HG02610 (cell line): ENCODE results near the gene GLI3.

Source experiments
- ATAC-seq: cut with Tn5 transposase; IDR thresholded peaks from one replicate; pipeline ENCODE4 v1.9.1; 2021; ENCODE audit warnings: mild to moderate bottlenecking, moderate library complexity; ENCODE audit not compliant: unreplicated experiment

The GLI3 gene

DNA sequence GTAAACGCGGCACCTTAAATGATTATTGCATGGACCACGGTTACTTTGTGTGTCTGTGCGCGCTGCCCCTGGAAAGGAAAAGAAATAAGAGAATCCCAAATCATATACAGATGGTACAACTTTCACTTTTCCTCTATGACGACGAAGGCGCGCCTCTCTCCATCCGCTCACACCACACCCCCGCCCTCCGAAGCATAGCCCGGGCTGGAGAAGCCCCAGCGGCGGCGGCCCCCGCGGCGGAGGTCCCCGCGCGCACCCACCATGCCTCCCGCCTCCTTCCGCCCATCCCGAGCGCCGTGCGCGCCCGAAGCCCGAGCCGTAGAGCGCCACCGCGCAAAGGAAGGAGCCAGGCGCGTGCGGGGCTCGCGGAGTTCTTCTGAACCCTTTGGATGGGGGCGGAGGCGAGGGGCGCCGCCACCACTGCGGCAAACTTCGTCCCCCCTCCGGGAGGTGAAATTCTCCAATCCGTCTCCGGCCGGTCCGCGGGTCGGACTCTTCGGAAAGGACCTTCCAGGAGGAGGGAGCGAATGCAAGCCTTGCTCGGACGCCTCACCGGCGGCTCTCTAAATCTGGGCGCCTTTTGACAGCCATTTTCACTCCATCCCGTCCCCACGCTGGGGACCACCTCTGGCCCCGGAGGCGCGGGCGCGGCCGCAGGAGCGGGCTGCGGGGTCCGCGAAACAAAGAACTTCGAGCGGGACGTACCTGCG is 588 bp downstream of the GLI3 start:
- peak; percentile 26 for ATAC-seq

DNA sequence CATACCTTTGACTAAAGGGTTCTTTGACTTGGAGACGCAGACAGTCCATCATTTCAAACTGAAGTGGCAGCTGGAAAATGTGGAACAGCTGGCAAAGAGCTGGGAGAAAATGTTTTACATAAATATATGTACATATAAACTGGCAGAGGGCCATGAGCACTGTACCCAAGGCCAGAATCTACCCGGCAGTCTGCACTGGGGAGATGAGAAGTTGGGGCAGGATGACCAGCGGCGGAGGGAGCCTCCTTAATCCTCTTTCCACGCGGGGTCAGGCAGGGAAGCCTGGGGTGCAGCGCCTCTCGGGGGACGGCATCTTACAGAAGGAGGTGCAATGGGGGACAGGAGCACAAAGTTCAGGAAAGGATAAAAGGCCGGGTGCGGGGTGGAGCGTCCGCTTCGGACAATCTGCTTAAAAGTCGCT is 1.3 kb downstream of the GLI3 start:
- ATAC-seq: no peak

- ATAC-seq: no peak
These were observed 2.3 kb downstream of the GLI3 start for GRCh38 chr7:42234736-42235135.

DNA sequence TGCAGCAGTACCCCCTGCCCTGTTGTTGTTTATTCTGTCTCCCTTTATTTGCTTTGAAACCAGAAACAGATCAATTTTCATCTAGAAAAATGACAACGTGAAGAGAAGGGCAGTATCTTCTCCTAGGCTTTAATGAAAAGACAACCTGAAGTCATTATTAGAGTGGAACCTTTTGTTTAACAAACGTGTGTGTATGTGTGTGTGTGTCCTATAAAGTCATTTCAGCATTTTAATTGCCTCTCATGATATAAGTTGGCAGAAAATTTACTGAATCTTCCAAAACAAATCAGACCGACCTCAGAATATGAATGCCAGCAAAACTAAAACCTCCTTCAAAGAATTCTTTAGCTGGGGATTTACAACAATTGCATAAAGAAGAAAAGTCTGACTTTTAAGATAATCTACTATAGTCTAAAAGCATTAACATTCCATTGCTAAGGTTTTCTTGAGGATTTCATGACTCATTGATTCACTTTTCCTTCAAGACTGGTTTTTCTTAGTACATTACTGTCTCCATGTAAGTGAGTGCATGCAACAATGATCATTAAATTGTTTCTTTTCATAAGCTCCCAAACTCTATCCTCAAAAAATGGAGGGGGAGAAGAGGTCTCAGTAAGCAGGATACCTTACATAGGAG is 3.2 kb downstream of the GLI3 start:
- no peak for ATAC-seq

- ATAC-seq: no peak
These were observed 3.8 kb downstream of the GLI3 start for GRCh38 chr7:42233171-42233570.

DNA sequence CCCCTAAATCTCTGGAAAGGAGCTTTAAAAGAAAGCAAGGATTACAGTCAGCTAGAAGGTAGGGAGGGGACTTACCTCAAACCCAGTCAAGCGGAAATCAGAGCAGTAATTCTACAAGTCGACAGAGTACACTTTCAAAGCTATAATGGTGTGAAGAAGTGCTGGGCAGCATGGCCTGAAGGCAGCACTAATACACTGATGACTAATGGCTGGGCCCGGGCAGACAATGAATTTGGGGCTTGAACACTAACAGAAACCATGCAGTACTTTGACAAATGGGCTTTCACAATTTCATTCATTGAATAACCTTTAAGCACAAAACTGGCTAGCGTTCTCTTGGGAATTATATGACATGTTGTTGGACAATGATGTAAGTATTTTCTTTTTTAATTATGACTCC is 4.7 kb downstream of the GLI3 start:
- no peak for ATAC-seq

DNA sequence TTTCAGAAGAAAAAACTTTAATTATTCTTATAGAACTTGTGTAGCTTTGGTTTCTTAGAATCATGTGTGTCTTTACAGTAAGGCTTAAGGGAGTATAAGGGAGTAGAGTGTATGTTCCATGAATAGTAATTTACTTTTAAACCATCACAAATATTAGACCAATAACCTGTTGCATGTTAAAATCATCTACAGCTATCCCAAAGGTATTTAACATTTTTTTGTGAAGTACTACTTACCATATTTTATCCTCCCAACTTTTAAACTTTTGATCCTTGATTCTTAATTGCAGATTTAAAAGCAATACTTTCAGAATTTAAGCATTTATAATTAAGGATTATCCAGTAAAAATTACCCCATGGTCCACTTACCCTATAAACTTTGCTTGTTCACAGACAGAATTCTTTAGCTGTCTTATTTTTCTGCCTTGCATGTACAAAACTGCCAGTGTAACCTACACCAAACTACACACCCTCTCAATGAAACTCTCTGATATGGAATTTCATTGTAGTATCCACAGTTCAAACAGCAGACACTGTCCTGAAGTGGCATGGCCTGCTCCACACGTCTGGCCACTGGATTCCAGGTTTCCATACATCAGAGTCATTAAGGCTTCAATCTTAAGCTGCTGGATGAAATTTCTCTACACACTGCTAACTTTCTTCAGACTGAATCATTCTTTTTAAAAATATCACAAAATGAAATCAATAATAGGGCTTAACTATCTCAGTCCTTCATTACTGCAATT is 5.8 kb downstream of the GLI3 start:
- ATAC-seq: no peak

DNA sequence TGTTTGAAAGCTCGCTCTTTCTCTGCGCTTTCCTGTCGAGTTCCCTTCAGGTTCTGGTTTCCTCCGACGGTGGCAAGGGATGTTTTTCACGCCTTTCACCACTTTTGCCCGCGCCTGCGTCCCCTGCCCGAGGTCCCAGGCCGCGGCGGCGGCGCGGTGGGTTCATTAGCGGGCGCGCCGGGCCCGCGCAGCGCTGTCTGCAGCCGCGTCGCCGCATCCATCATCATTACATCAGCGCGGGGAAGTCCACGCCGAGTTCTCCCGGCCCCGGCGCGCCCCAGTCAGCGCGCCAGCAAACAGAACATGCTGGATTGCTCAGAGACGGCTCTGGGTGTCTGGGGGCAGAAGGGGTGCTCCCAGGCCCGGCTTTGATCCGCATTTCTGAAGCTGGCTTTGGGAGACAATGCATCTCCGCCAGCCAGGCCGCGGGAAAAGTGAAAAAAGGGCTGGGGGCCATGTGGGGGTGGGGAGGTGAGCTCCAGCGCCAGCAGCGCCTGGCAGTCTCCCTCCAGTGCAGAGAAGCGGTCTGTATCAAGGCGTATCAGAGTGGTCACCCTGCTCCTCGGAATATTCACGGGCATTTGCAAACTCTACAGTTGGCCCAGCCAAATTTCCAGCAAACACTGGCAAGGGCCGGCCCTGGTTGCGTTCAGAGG is 8.9 kb downstream of the GLI3 start:
- no peak for ATAC-seq

- no peak for ATAC-seq
These were observed 9.5 kb downstream of the GLI3 start for GRCh38 chr7:42227541-42227935.

DNA sequence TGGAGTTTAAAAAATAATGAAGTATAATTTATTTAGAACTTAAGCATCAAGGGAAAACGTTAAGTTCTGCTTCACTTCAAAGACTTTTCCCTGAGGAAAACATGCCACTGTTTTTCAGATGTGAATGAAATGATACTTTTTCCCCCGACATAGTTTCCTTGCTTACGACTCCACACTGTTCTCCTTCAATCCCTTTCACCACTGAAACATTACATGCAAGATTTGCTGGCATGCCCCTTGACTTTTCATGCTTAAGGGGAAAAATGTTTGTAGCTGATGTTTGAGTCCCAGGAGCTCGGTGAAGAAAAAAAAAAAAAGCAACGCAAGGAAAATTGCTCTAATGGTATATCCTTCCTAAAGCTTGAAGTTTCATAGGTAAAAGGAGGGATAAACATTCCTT is 10.0 kb downstream of the GLI3 start:
- no peak for ATAC-seq

- ATAC-seq: no peak
These were observed 10.6 kb downstream of the GLI3 start for GRCh38 chr7:42226354-42226941.

GRCh38 chr7:42224391-42225003 is 12.5 kb downstream of the GLI3 start:
- ATAC-seq: no peak

GRCh38 chr7:42222891-42223290 is 14.1 kb downstream of the GLI3 start:
- no peak for ATAC-seq

DNA sequence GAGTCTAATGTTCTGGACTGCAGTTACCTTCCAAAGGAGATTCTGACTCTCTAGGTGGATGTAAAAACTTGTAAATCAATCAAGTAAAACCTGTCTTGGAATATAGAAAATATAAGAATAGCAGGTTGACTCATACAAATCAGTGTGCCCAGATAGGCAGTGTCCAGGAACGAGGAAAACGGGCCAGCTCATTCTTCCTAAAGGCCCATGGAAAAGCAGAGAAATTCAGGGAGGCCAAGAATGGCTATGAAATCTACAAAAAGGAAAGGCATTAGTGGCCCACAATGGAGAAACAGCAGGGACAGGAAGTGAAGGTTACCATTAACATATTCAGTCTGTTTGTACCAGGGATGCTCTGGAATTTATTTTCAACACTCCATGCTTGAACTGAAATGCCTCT is 14.9 kb downstream of the GLI3 start:
- no peak for ATAC-seq

DNA sequence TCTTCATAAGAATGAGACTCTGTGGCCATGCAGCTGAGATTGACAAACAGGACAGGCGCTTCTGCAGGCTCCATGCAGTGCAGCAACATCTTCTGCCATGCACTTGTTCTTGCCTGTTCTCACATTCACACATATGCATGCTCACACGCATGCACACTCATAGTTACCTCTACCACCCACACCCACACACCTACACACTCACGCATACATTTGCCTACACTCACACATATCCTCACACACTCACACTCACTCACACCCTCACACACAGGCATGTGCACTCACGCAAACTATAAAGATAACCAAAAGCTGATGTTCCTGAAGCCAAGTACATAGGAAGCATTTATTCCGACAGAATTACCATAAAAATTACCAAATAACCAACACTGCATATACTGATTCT is 15.7 kb downstream of the GLI3 start:
- no peak for ATAC-seq

DNA sequence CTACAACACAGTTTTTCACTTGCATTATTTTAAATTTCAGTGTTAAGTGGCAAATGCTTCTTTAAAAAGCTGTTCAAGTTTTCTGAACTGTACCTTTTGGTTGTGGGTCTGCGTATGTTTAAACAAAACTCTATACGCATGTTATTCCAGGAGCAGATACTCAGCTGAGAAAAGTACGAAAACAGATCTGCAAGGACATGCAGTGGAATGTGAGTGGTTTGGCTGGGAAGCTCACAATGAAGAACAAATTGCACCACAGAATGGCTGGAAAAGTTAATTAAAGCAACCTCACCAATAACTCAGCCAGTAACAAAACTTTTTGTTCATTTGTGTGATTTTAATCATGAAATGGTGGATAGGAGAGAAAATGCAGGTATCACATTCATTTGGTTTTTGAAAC is 17.6 kb downstream of the GLI3 start:
- ATAC-seq: no peak

DNA sequence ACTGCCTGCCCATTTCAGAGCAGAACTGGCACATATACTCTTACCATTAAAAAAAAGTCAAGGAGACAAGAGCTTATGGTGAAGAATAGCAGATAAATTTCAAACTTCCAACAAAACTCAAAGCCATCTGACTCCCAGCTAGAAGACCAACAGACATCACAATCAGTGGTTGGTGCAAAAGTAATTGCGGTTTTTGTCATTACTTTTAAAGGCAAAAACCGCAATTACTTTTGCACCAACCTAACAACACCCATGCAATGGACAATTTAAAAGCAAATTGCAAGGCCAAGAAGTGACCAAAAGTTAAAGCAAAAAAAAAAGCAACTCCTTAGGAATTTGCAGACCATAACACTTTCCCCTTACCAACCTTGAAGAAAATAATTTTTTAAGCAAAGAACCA is 18.8 kb downstream of the GLI3 start:
- ATAC-seq: no peak

DNA sequence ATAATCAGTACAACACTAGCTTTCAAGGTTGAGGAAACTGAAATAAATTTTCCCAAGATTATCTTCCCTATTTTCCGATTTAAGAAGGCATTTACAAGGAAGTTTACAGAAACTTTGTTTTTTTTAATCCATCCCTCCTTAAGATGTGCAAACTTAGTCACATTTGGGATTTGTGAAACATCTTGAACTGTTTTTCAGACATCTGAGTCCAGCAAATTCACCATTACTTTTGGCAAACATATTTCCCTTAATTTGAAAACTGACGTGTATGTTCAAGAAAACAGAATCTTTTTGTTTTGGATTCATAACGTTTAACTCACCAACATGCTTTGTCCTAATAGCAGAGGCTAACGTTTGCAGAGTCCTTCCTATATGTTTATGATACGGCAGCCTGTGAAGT is 19.5 kb downstream of the GLI3 start:
- no peak for ATAC-seq

- ATAC-seq: no peak
These were observed 20.0 kb downstream of the GLI3 start for GRCh38 chr7:42217053-42217452.

- ATAC-seq: no peak
These were observed 22.8 kb downstream of the GLI3 start for GRCh38 chr7:42214060-42214679.
